GM18498 (cell line): ENCODE results near the gene ZFPM1.
"Not testable (repeated sequence)": the region's sequence is repeated elsewhere in the genome, so short reads cannot be mapped to it uniquely, and the experiment has no call there.

Experiments used
- ATAC-seq: cut with Tn5 transposase; IDR thresholded peaks from one replicate; pipeline ENCODE4 v1.9.1; 2021; ENCODE audit warnings: mild to moderate bottlenecking, moderate library complexity; ENCODE audit not compliant: unreplicated experiment

ZFPM1 gene

GRCh38 chr16:88464447-88465318 is 11.6 kb downstream of the ZFPM1 start:
- no peak for ATAC-seq

- ATAC-seq = no peak
These were observed 12.4 kb downstream of the ZFPM1 start for GRCh38 chr16:88465387-88465983.

DNA sequence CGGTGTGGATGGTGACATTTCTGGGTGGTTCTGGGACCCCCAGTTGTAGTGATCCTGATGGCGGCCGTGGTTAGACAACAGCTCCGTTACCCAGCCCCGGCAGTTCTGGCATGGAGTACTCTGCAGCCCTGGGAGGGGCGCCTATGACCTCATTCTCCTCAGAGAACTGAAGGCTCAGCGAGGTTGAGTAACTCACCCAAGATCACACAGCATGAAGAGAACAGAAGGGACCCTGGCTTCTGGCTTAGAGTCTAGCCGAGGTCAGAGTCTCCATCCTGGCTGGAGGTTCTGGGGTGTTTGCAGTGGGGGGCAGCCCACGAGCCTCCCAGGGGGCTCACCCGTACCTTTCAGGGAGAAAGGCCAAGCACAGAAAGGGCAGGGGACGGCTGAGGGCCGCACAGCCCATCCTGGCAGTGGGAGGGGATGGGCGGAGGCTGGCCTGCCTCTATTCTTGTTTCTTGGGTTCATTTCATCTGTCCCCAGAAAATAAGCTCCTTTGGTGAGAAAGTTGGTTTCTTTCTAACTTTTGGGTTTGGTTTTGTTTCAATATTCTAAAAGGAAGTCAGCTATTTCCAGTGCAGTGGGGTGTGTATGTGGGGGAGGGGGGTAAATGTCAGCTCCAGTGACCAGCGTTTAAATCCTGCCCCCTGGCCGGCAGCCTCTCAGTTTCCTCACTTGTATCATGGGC is 13.2 kb downstream of the ZFPM1 start:
- ATAC-seq = no peak

- no peak for ATAC-seq
These were observed 13.9 kb downstream of the ZFPM1 start for GRCh38 chr16:88466949-88467348.

GRCh38 chr16:88467541-88467944 is 14.5 kb downstream of the ZFPM1 start:
- ATAC-seq = no peak

DNA sequence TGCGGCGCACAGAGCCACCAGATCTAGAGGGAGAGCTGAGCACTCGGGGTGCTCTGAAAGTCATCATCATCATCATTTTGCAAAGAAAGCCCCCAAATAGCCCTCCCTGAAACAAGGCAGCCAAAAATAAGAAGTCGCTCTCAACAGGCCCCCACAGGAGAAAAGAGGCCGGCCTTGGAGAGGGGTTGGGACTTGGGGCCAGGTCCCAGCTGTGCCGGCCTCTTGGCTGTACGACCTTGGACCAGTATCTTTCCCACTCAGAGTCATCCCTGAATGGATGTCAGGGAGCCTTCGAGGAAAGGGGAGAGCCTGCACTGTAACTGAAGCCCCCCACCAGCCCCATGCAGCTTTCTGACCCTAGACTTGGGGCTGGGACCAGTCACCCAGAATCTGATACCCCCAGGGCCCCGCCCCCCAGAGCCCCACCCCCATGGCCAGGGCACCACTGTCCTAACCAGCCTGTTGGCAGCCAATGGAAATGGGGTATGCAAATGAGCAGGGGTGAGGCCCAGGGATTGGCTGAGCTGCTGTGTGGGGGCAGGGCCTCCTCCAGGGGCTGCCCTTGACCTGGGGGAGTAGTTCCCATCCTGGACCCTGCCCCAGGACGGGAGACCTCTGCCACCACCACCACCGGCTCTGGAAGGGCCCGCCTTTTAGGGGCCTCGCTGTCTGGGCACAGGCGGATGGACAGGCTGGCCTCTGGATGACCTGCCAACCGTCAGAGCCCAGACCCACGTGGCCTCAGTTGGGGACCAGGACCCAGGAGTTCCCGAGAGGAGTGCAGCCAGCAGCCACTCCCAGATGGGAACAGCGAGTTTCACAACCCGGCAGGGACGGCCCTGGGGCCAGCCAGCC is 15.4 kb downstream of the ZFPM1 start:
- no peak for ATAC-seq

DNA sequence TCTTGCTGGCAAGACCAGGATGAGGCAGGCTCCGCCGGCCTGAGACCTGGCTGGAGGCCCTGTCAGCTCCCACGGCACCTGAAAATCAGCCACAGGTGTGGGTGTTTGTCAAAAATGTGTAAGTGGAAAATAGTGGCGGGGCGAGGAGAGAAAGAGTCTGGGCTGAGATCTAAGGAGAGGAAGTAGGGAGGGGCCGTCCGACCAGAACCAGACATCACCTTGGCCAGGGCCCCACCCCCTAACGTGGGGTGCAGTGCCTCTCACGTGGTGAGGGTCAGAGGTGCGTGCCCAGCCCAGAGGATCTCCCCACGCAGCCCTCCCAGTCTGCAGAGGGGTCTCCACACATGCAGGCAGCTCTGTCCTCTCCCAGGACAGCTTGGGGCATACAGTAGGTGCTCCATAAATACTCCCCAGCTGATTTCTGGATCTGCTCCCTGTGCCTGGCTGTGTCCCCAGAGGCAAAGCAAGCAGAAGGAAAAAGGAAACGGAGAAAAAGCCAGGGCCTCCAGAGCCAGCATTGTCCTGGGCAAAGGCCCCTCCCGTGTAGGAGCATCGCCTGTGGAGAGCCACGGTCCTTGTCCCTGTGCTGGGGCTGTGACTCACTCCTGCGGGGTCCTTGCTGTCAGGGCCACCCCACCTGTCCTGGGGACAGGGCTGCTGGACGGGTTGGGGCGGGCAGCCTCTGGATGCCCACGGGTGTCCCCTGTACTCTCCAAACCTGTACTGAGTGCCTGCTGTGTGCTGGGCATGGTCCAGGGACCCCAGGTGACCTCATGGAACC is 16.7 kb downstream of the ZFPM1 start:
- ATAC-seq = no peak

GRCh38 chr16:88470396-88470680 is 17.3 kb downstream of the ZFPM1 start:
- ATAC-seq = not testable (repeated sequence)

DNA sequence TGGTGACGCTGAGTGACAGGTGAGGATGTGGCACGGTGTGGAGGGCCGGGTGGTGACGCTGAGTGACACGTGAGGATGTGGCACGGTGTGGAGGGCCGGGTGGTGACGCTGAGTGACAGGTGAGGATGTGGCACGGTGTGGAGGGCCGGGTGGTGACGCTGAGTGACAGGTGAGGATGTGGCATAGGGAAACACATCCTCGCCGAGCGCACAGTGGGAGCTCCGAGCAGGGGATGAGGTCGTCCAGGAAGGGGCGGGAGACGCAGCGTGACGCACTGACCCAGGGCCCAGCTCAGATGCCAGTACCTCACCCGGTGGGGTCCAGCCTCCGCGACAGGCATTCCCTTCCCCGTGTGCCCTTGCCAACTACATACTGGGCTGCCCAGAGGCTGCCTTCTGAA is 17.6 kb downstream of the ZFPM1 start:
- ATAC-seq = not testable (repeated sequence)

DNA sequence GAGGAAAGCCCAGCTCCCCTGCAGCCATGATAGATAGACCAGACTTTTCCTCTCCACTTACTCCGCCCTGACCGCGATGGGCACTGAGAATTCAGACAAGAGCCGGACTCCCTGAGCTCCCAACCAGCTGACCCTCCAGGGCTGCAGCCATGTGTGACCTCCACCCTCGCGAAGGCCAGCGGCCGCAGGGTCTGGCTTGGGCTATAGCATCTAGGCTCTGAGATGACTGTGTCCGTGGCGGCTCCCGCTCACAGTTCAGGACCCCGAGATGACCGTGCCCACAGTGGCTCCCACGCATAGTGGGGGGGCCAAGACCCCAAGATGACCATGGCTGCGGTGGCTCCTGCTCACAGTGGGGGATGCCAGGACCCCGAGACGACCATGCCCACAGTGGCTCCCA is 18.0 kb downstream of the ZFPM1 start:
- ATAC-seq = no peak

- no peak for ATAC-seq
These were observed 18.5 kb downstream of the ZFPM1 start for GRCh38 chr16:88471575-88471974.

- no peak for ATAC-seq
These were observed 19.0 kb downstream of the ZFPM1 start for GRCh38 chr16:88472069-88472468.

GRCh38 chr16:88472637-88473205 is 19.6 kb downstream of the ZFPM1 start:
- ATAC-seq = no peak

DNA sequence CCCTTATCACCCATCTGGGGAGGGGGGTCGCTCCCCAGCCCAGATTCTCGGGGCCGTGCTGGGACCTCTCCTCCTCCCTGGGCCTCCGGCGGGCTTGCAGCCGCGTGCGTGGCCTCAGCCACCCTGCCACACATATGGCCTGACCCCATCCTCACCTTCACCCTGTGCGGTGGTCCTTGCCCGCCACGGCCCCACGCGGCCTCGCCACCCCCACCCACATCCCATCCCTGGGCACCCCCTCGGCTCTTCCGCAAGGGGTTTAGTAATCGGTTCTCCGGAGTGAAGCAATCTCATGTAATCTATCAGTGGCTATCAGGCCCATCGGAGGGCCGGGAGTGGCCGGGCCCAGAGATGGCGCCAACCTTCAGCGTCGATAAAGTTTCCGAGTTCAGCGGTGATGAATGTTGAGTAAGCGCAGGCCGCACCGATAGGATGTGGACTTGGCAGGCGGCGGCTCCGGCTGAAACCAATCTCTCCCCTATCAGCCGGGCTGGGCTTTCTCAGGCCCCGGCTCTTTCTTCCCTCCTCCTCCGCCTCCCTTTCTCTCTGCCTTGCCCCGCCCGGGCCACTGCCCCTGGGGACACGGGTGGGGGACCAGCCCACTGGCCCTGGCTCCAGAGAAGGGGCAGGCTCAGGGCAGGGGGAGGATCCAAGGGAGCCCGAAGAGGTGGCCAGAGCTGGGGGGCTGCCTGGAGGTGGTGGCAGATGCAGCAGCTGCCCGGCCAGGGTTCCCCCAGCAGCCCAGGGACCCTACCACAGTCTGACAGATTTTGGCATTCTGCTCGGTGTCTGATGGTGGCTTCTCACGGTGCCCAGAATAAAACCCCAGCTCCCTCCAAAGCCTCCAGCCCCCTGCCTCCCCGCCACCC is 20.8 kb downstream of the ZFPM1 start:
- no peak for ATAC-seq

DNA sequence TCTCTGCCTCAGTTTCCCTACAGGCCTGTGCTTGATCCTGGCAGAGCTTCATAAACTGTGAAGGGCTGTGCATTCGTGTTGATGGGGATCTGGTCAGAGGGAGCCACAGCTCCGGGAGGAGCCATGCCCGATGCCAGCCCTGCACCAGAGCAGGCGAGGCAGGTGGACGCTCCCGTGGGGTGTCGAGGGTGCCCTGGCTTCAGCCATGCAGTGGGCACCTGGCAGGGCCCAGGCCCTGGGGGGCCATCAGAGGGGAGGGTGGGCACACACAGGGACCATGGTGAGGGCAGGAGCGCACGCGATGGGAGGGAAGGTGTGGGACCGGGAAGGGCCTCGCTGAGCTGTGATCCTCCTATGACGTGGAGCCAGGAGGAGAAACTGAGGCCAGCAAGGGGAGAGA is 22.0 kb downstream of the ZFPM1 start:
- no peak for ATAC-seq

DNA sequence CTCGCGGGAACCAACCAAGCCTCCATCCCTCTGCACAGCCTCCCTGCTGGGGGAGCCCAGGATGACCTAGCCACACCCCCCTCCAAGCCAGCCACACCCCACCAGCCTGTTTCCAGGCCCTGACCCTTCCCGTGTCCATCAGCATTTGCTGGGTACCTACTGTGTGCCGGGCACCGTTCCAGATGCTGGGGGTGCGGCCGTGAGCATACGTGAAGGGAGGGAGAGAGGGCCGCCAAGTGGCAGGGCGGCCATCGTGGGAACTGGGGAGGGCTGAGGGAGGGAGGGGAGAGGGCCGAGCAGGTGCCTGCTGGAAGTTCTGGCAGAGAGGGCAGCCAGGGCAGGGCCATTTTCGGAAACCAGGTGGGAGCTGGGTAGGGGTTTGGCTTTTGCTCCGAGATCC is 23.1 kb downstream of the ZFPM1 start:
- no peak for ATAC-seq

- no peak for ATAC-seq
These were observed 23.8 kb downstream of the ZFPM1 start for GRCh38 chr16:88476817-88477397.

DNA sequence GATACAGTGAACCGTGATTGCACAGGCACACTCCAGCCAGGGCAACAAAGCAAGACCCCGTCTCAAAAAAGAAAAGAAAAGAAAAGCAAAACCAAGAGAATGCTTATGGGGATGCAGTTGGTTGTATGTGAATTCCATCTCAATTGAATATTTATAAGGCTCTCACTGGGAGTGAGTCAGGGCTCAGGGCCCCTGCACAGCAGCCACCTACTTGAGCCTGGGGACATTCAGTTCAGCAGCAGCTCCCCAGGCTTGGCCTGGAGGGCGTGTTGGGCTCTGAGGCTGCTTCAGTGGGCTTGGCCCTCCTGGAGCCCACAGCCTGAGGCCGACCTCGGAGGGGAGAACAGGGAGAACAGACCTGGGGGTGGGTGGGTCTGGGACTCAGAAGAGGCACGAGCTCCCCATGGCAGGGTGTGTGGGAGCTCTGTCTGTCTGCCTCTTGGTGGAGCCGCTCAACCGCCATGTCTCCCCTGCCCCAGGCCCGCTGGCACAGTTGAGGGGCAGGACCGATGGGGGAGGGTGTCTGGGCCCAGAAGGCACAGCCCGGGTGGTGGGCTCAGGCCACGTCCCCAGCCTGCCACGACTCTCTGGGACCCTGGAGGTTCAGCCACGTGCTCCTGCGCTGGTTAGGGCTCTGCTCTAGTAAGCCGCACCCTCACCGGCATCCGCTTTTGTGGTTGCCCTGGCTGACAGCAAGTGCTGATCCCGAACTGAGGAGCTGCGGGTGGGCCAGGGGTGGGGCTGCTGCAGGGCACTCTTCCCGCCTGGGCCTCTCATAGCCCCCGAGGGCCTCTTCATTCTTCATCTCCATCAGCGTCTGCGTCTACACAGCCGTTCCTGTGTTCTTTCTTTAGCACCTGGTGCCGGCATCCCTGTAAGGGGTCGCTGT is 24.8 kb downstream of the ZFPM1 start:
- no peak for ATAC-seq
